HG02943 (cell line): Measurements from ENCODE around the gene SLC17A9.

Experiments used
- ATAC-seq: cut with Tn5 transposase; IDR thresholded peaks from one replicate; pipeline ENCODE4 v1.9.1; 2021; ENCODE audit warnings: mild to moderate bottlenecking, low read depth, moderate library complexity; ENCODE audit not compliant: unreplicated experiment

The SLC17A9 gene

DNA sequence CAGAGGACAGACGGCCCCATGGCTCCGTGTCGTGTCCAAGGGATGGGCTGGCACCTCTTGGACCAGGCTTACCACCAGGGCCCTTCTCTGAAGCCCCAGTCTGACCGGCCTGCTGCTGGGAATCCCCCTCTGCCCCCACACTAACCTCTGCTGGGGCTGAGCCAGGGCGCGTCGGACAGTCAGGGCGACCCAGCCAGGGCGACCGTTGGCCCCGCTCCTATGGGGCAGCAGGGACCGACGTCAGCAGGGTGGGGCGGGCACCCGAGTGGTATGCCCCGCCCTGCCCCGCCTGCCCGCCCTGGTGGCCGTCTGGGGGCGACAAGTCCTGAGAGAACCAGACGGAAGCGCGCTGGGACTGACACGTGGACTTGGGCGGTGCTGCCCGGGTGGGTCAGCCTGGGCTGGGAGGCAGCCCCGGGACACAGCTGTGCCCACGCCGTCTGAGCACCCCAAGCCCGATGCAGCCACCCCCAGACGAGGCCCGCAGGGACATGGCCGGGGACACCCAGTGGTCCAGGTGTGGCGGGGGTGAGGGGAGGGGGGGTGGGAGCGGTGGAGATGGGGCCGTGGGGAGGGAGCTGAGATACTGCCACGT is at the start of gene SLC17A9:
TSS of gene SLC17A9 (plus strand) at position 337 of the 595 bp plus-strand sequence. CDS start at position 459, 122 bp downstream.
- peak; percentile 44 for ATAC-seq

DNA sequence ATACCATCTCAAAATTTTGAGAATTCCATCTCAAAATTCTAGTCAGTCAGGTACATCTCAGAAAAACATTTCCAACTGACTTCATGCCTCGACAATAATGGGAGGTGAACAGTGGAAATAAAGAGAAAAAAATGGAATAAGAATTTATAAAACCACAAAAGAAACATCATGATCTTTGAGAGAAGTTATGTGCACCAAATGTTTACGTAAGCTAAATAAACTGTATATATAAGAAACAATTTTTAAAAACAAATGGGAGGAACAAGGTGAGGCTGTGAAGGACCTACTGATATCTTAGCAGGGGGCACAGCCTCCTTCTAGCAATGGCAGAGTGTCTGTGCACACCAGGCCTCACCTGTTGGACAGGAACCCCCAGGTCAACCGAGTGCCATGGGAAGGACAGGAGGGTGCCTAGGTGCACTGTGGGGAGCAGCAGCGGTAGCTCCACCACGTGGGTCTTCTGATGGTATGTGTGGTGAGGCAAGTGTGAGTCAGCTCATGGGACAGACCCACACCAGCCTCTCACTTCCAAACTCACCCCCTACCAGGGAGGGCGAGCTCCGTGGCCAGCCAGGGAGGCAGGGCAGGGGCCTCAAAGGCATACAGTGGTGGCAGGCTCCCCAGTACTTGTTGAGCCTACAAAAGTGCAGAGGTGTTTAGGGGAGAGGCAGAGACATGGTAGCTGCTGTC is 49.4 kb upstream of the SLC17A9 start:
- ATAC-seq = no peak

DNA sequence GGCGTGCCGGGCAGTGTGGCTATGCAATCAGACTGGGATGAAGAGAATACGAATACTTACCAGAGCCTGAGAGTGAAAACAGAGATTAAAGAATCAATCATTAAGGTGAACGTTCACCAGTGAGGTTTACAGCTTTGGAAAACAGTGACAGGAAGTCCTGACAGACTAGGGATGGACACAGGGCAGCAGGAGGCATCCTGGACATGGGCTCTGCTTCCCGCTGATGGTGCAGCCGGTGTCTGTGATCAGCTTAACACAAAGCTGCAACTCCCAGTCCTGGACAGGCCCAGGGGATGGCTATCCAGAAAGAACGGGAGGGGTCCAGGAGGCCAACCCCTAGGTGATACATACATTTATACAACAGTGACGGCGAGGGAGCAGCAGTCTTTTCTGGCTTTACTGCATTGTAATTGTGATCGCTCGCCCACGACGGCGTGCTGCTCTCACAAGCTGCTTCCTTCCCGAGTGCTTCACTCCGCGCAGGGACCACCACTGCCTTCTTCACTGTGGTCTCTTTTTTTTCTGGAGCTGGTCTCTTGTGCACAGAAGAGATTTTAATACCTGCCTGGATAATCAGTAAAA is 46.9 kb upstream of the SLC17A9 start:
- no peak for ATAC-seq

GRCh38 chr20:62906209-62906608 is 46.3 kb upstream of the SLC17A9 start:
- ATAC-seq = no peak

DNA sequence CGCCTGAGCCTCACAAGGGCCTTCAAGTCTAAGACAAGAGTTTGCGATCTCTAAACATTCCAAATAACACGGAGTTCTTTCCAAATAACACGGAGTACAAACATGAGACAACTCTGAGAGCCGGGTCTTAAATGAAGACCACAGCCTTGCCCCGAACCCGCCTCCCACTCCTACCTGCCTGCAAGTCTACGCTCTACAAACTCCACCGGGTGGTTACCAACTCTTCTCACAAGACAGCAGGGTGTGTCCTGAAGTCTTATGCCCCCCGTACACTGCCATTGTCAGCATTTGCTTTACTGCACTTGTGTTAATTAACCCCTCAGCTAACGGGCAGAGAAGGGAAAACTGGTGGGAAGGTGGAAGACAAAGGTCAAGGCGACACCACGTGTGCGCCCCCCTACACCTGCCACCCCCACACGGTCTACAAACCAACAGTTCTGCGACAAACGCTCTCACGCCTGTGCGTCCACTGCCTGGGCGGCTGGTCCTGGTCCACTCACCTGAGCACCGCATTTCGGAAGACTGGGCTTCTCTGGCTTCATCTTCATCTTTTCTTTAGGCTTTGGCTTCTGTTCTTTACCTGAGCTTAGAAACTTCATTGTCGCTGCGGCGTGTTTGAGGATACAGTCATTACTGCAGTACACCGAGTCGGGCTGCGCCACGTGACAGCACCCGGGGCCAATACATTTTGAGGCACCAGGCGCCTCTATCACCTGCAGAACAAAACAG is 45.7 kb upstream of the SLC17A9 start:
- no peak for ATAC-seq

- no peak for ATAC-seq
Observed at GRCh38 chr20:62907384-62908317, 44.9 kb upstream of the SLC17A9 start.

DNA sequence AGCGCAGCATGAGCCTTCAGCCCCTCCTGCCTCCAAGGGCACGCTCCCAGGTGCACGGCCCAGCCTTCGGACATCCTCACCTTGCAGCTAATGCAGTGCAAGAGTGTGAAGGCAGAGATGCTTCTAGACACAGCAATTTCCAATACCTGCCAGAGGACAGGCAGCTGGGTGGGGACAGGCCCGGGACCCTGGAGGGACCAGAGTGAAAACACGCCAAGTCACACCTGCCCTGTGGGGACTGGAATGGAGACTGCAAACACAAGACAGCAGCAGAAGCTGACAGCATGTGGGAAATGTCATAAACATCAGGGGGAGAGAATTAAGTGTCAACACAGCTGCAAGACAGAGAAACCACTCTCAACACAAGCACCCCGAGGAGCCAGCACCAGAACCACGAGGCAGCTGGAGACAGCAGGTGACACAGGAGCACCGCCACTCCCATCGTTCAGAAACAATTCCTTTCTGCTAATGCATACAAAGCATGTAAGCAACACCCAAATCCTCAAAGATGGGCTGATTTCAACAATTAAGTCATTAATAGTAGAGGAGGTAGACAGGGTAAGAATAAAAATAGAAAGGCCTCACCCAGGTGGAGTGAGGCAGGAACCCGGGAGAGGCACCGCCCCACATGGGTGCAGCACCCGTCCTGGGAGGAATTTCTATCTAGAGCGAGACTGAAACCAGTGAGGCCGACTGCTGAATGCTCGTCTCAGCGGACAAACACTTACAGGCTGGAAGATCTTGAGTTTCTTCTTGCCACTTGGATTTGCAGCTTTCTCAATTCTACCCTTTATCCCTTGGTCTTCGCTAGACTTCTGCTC is 43.3 kb upstream of the SLC17A9 start:
- ATAC-seq = no peak

- no peak for ATAC-seq
Observed at GRCh38 chr20:62910217-62910766, 42.2 kb upstream of the SLC17A9 start.

GRCh38 chr20:62910777-62911497 is 41.6 kb upstream of the SLC17A9 start:
- no peak for ATAC-seq

DNA sequence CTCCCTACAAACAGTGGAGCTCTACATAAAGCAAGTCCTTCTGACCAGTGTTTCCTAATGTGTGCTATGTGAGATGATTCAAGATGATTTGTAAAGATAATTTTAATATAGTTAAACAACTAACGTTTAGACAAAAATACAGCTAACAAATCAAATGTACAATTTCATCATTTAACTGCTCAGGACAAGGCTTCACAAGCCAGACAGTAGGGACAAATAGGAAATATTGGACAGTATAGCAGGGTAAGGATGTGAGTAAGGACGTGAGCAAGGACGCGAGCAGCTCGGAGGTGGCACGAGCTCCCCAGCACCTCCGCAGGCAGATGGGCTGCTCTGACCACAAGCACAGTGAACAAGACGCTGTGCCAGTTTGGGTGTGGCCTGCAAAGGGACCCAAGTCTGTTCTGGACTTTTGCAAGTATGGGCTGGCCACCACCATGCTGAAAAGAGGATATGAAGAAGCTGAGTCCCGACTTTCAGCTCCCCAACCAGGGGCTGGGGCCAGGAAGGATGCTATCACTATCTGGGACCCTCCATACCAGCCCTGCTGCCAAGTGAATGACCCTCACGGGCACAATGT is 40.7 kb upstream of the SLC17A9 start:
- no peak for ATAC-seq

DNA sequence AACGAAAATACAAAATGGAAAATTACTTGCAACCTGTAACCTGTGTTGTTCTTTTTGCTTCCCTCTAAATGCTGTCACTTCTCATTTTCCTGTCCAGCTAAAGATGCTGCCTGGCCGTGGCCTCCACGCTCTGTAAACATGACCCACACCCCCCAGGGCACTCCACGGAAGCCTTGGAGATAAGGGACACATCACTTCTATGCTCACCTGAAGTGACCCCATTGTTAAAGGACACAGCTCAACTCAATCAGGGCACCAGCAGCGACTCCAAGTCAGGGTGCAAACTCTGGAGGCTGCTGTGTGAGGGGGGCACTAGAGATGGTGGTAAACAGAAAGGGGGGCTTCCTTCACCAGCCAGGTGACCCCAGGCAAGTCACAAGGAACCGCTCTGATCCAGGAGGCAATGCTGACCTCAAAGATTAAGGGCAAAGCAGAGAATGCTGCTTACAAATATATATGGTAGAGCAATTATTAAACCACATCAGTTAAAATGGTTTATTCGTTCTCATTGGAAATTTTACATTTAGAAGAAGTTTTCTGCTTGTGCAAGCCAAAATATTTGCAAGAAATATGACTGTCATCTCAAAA is 39.4 kb upstream of the SLC17A9 start:
- no peak for ATAC-seq

DNA sequence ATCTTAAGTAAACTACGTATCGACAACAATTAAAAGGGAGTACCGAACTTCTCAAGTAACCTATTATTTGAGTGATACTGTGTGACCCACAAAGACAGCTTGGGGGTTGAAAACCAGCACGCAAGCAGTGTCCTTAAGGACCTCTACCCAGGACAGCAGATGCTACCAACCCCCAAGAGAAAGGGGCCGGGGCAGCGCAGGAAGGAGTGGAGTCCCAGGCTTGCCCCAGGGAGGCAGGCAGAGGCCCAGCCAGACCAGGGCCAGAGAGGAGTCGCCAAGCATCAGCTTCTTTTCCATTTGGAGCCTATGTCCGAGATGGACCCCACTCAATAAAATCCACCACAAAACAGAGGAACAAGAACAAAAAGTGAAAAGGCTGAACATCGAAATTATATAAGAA is 38.1 kb upstream of the SLC17A9 start:
- no peak for ATAC-seq

DNA sequence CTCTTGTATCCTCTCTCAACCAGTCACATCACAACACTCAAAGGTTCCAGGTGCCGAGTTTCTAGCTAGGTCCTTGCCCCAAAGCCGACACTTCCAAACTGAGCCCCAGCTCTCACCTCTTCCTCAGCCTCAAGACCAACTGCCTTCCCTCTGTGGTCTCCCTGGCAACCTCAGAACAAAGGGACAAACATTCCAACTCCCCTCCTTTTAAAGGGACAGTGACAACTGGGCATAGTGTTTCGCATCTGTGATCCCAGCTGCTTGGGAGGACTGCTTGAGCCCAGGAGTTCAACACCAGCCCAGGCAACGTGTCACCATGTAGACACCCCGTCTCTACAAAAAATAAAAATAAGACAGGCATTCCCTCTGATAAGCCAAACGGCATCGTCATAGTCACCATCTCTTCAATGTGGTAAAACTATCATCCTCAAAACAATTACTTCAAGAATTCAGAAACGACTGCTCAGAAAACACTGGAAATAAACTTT is 37.5 kb upstream of the SLC17A9 start:
- ATAC-seq = no peak

DNA sequence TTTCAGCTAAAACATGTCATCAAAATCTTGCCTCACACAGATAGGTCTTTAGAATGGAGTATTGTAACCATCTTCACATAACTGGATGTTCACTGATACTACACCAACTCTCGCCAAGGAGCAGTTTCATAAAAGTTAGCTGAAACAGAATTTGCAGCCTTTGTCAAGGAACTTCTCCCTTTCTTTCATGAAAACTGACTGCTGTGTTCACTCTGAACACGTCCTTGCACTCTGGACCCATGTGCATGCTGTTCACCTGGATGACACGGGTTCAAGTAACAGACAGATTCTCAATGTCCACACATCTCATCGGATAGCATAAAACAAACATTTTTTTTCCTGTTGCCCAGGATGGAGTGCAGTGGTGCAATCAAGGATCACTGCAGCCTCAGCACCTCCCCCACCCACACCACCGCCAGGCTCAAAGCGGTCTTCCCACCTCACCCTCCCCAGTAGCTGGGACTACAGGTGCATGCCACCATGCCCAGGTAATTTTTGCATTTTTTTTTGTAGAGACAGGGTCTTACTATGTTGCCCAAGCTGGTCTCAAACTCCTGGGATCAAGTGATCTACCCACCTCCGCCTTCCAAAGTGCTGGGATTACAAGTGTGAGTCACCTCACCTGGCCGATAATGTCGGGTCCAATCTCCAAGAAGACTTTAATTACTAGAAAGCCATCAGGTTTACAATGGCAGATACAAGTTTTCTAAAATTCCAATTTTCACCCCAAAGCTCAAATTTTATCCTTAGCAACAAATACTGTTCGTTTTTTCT is 35.6 kb upstream of the SLC17A9 start:
- ATAC-seq = no peak

DNA sequence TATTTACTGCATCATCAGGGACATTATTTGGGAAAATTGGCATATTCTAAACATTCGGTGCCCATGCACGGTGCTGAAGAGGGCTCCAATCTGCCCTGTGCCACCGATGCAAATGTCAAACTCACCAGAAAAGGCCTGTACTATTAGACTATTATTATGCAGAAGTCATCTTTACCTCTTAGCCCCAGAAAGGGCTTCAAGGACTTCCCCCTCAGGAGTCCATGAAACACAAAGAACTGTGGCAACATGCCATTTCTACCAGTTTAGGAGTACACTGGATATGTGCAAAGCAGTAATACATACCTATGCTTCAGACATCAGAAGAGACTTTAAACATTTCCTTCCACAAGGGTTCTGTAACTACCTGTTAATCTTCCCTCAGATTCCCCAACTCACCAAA is 34.8 kb upstream of the SLC17A9 start:
- no peak for ATAC-seq

DNA sequence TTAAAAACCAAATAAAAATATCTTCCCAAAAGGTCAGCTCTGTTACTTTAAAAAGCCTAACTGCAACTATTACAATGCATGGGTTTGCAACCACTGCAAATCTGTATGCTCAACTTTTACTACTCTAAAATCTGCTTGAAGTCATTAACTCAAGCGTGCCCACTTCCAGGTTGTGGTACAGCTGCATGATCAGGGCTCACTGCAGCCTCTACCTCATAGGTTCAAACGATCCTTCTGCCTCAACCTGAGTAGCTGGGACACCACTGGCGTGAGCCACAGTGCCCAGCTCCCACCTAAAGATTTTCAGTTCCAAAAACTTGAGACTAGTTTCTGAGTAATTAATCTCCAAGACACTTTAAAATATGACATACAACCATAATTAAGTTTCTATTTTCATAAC is 34.4 kb upstream of the SLC17A9 start:
- ATAC-seq = no peak

DNA sequence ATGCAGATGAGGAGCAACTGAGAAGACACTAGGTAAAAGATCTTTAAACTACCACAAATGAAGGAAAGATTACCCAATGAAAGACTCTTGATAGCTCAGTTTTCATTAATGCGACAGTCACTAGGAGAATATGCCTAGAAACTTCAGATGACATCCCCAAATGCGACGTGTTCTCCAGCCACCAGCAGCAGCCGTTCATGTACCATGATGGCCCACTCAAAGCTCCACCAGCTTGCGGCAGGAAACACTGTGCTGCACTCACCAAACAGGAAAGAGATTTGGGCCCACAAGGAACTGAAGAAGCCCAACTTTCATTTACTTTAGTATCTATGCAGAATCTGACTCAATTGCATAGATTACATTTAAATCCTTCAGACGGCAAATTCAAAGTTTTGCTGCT is 33.7 kb upstream of the SLC17A9 start:
- ATAC-seq = no peak
